WTC11 (cell line): ENCODE data around the gene TOMM6.

ENCODE experiments used
- AR ChIP-seq: fragments of 250-450 bp; sonication (Bioruptor Pico); IDR thresholded peaks from 2 replicates; pipeline ENCODE4 v1.9.0; 2021; ENCODE audit warnings: mild to moderate bottlenecking
- CTCF ChIP-seq: fragments of 200-600 bp; IDR thresholded peaks from 2 replicates; pipeline ENCODE4 v1.8.0; 2022; ENCODE audit warnings: antibody characterized with exemption
- GABPB1 ChIP-seq: sonication (generic); formaldehyde crosslinking; IDR thresholded peaks from 2 replicates; pipeline ENCODE4 v1.8.1; 2023; ENCODE audit warnings: mild to moderate bottlenecking, missing genetic modification reagents
- MAX ChIP-seq: sonication (generic); formaldehyde crosslinking; IDR thresholded peaks from 2 replicates; pipeline ENCODE4 v1.8.0; 2022; ENCODE audit warnings: mild to moderate bottlenecking, missing genetic modification reagents
- MYBL2 ChIP-seq: sonication (generic); formaldehyde crosslinking; IDR thresholded peaks from 2 replicates; pipeline ENCODE4 v1.8.1; 2023; ENCODE audit warnings: mild to moderate bottlenecking, moderate library complexity, missing genetic modification reagents
- NFYB ChIP-seq: sonication (generic); formaldehyde crosslinking; conservative IDR thresholded peaks from 2 replicates; pipeline ENCODE4 v1.8.0; 2022; ENCODE audit warnings: low read depth, missing genetic modification reagents
- NR2C2 ChIP-seq: sonication (generic); formaldehyde crosslinking; IDR thresholded peaks from 2 replicates; pipeline ENCODE4 v1.8.0; 2022; ENCODE audit warnings: mild to moderate bottlenecking, missing genetic modification reagents
- PRDM15 ChIP-seq: sonication (generic); formaldehyde crosslinking; IDR thresholded peaks from 2 replicates; pipeline ENCODE4 v1.8.0; 2022; ENCODE audit warnings: missing genetic modification reagents
- PRRX2 ChIP-seq: fragments of 250-450 bp; sonication (Bioruptor Pico); IDR thresholded peaks from 2 replicates; pipeline ENCODE4 v1.8.0; 2021; ENCODE audit warnings: mild to moderate bottlenecking
- TEAD1 ChIP-seq: sonication (generic); formaldehyde crosslinking; IDR thresholded peaks from 2 replicates; pipeline ENCODE4 v1.8.0; 2022; ENCODE audit warnings: mild to moderate bottlenecking, missing genetic modification reagents
- USF2 ChIP-seq: sonication (generic); formaldehyde crosslinking; IDR thresholded peaks from 2 replicates; pipeline ENCODE4 v1.8.1; 2023; ENCODE audit warnings: mild to moderate bottlenecking, missing genetic modification reagents, moderate library complexity
- ZNF138 ChIP-seq: sonication (generic); formaldehyde crosslinking; conservative IDR thresholded peaks from 2 replicates; pipeline ENCODE4 v1.8.1; 2022; ENCODE audit warnings: mild to moderate bottlenecking, moderate library complexity, missing genetic modification reagents
- ZNF317 ChIP-seq: sonication (generic); formaldehyde crosslinking; IDR thresholded peaks from 2 replicates; pipeline ENCODE4 v1.8.1; 2023; ENCODE audit warnings: low read depth, mild to moderate bottlenecking, moderate library complexity, missing genetic modification reagents, borderline replicate concordance

- TF ChIP-seq NFYB (CRISPR knock-in tag) (no peak), GABPB1 (no peak), CTCF (no peak), MYBL2 (CRISPR knock-in tag) (no peak), MAX (CRISPR knock-in tag) (no peak), PRRX2 (CRISPR knock-in tag) (no peak), ZNF138 (CRISPR knock-in tag) (no peak), USF2 (CRISPR knock-in tag) (no peak), NR2C2 (no peak), AR (CRISPR knock-in tag) (no peak), PRDM15 (no peak), TEAD1 (CRISPR knock-in tag) (no peak), ZNF317 (no peak)
These were observed 41.4 kb upstream of the TOMM6 start for GRCh38 chr6:41746107-41746506.
